NT2/D1 (cell line): ENCODE data around the gene NAA35.

Source experiments
- DNase-seq: peaks from one replicate; pipeline ENCODE4 v3.0.0-alpha.2; 2011; ENCODE audit warnings: low read depth, low spot score
- H3K27me3 ChIP-seq: 2 replicates; pipeline ENCODE4 v1.6.0; 2011; ENCODE audit warnings: mild to moderate bottlenecking; ENCODE audit not compliant: insufficient read length, insufficient read depth
- H3K36me3 ChIP-seq: 2 replicates; pipeline ENCODE4 v1.6.1; 2011; ENCODE audit warnings: mild to moderate bottlenecking, low read length, mixed read lengths; ENCODE audit not compliant: insufficient read depth, insufficient read length
- H3K4me1 ChIP-seq: 2 replicates; pipeline ENCODE4 v1.5.1; 2011; ENCODE audit not compliant: insufficient read depth, insufficient read length
- H3K4me3 ChIP-seq: 2 replicates; pipeline ENCODE4 v1.5.1; 2011; ENCODE audit warnings: low read depth; ENCODE audit not compliant: insufficient read length
- H3K9ac ChIP-seq: 2 replicates; pipeline ENCODE4 v1.6.0; 2011; ENCODE audit warnings: low read depth; ENCODE audit not compliant: insufficient read length
- H3K9me3 ChIP-seq: 2 replicates; pipeline ENCODE4 v1.5.1; 2011; ENCODE audit warnings: mild to moderate bottlenecking, low read length; ENCODE audit not compliant: insufficient read depth
- SUZ12 ChIP-seq: IDR thresholded peaks from 2 replicates; pipeline ENCODE4 v1.6.1; 2011; ENCODE audit not compliant: insufficient read length, insufficient read depth; ENCODE audit errors: extremely low read depth
- YY1 ChIP-seq: IDR thresholded peaks from 2 replicates; pipeline ENCODE4 v1.6.1; 2011; ENCODE audit not compliant: insufficient read length, insufficient read depth
- ZNF274 ChIP-seq: IDR thresholded peaks from 2 replicates; pipeline ENCODE4 v1.6.1; 2011; ENCODE audit warnings: mild to moderate bottlenecking, low read depth, low read length

The NAA35 gene

GRCh38 chr9:86009133-86009532 lies 68.2 kb downstream of the NAA35 start:
- Histone ChIP-seq H3K9ac (no peak overlapping the region), H3K9me3 (peaks cover 15% of the 10 kb centered on the region), H3K4me1 (no peaks in the 10 kb centered on the region), H3K36me3 (peaks cover 85% of the 10 kb centered on the region), H3K27me3 (no peaks in the 10 kb centered on the region), H3K4me3 (no peak overlapping the region)
- DNase-seq = no peak
- TF ChIP-seq ZNF274 (no peak), YY1 (no peak), SUZ12 (no peak)

DNA sequence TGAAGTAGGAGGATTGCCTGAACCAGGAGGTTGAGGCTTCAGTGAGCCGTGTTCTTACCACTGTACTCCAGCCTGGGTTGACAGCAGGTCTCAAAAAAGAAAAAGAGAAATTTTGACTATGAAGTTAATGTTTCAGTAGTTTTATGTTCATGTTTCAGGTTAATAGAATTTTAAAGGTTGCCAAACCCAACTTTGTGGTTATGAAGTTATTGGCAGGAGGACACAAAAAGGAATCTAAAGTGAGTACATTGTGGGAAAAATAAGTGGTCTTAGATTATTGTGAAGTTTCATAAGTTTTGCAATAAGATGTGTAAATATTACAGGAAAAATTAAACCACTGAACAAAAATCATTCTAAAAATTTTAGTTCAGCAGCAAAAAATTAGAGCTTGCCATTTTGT lies 79.8 kb downstream of the NAA35 start:
- DNase-seq = no peak
- H3K4me1 ChIP-seq = no peaks in the 10 kb centered on the region
- H3K27me3 ChIP-seq = no peaks in the 10 kb centered on the region
- no peak overlapping the region for H3K9ac ChIP-seq
- no peaks in the 10 kb centered on the region for H3K9me3 ChIP-seq
- H3K4me3 ChIP-seq = no peak overlapping the region
- no peak for TF ChIP-seq ZNF274
- TF ChIP-seq SUZ12 = no peak
- TF ChIP-seq YY1 = no peak
- H3K36me3 ChIP-seq = peaks cover 90% of the 10 kb centered on the region

GRCh38 chr9:86021166-86021565 lies 80.2 kb downstream of the NAA35 start:
- H3K4me3 ChIP-seq = no peak overlapping the region
- H3K27me3 ChIP-seq = no peaks in the 10 kb centered on the region
- no peaks in the 10 kb centered on the region for H3K4me1 ChIP-seq
- no peak overlapping the region for H3K9ac ChIP-seq
- H3K9me3 ChIP-seq = no peaks in the 10 kb centered on the region
- H3K36me3 ChIP-seq = peaks cover 91% of the 10 kb centered on the region
- no peak for TF ChIP-seq ZNF274
- TF ChIP-seq YY1 = no peak
- no peak for TF ChIP-seq SUZ12
- DNase-seq = no peak

- no peak for DNase-seq
- TF ChIP-seq ZNF274 = no peak
- TF ChIP-seq YY1 = no peak
- no peak for TF ChIP-seq SUZ12
- Histone ChIP-seq H3K4me1 (no peaks in the 10 kb centered on the region), H3K27me3 (no peaks in the 10 kb centered on the region), H3K9ac (no peak overlapping the region), H3K36me3 (peaks cover 91% of the 10 kb centered on the region), H3K4me3 (no peak overlapping the region), H3K9me3 (no peaks in the 10 kb centered on the region)
These were observed 81.8 kb downstream of the NAA35 start for GRCh38 chr9:86022687-86023266.

DNA sequence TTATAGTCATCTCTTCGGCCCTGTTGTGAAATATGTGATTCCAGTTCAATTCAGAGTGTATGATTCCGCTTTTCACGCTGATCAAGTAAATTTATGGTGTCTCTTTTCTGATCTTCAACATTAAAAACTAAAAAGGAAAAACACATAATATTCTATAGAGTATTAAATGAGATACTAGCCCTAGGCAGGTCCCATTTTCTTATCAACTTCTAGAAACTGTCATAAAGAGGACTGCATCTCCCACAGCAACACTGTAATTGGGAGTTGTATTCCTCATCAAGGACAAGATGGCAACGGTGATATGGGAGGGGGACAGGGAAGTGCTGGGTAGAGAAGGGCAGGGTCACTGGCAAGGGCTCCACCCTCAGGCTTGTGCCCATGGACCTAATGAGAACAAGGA lies 86.8 kb downstream of the NAA35 start:
- no peaks in the 10 kb centered on the region for H3K4me1 ChIP-seq
- H3K9ac ChIP-seq = no peak overlapping the region
- no peaks in the 10 kb centered on the region for H3K9me3 ChIP-seq
- H3K36me3 ChIP-seq = peaks cover 78% of the 10 kb centered on the region
- no peak overlapping the region for H3K4me3 ChIP-seq
- TF ChIP-seq ZNF274 = no peak
- no peak for TF ChIP-seq YY1
- TF ChIP-seq SUZ12 = no peak
- no peak for DNase-seq
- no peaks in the 10 kb centered on the region for H3K27me3 ChIP-seq

DNA sequence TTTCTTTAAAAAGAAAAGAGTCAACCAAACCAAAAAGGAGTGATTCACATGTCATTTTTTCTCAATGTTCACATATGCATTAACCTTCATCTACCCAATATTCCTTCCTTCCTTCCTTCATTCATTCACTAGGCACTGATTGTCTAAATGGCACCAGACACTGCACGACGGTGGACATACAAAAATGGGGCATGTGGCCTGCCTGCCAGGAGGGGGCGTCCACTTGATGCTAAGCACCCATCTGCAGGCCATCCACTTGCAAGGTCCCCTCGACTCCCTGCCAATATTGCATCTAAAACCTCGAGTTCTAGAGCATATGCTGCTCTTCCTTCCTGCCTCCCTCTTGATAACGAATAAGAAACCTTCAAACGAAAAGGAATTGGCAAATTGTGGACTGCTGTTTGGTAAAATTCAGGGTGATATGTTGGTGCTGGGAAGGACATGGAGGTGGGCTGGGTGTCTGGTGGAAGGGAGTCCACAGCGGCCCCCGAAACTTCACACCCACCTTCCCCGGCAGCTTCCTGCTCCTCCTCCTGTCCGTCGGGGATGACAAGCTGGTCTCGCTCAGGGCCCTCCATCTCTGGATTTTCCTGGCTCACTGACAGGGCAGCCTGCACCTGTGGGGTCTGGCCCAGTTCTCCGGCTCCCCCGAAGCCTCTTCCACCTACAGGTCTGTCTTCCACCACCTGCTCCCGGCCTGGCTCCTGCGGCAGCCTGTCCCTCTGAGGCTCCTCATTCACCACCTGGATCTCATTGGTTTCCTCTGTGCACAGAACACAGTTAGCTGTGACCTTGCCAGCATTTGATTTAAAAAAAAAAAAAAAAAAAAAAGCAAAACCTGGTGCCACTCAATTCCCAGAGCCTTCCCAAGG lies 94.2 kb downstream of the NAA35 start:
- H3K27me3 ChIP-seq = no peaks in the 10 kb centered on the region
- TF ChIP-seq YY1 (no peak), SUZ12 (no peak), ZNF274 (no peak)
- no peaks in the 10 kb centered on the region for H3K9me3 ChIP-seq
- no peak overlapping the region for H3K9ac ChIP-seq
- DNase-seq = peak; percentile 46
- H3K36me3 ChIP-seq = peaks cover 70% of the 10 kb centered on the region
- peaks cover 5% of the 10 kb centered on the region for H3K4me1 ChIP-seq
- no peak overlapping the region for H3K4me3 ChIP-seq

- TF ChIP-seq YY1 = no peak
- H3K4me1 ChIP-seq = peaks cover 5% of the 10 kb centered on the region
- no peaks in the 10 kb centered on the region for H3K9me3 ChIP-seq
- DNase-seq = no peak
- H3K9ac ChIP-seq = no peak overlapping the region
- no peak overlapping the region for H3K4me3 ChIP-seq
- H3K36me3 ChIP-seq = peaks cover 77% of the 10 kb centered on the region
- H3K27me3 ChIP-seq = no peaks in the 10 kb centered on the region
These were observed 95.0 kb downstream of the NAA35 start for GRCh38 chr9:86035827-86036440.
